OCI-LY3 (cell line): ENCODE results near the gene MAMDC2.

Source experiments
- H2AFZ ChIP-seq: fragments of 200-600, 300-600 bp; shearing (Covaris generic); 2 replicates; pipeline ENCODE4 v1.6.0; 2014; ENCODE audit warnings: antibody characterized with exemption, low read depth, low read length
- H3K27ac ChIP-seq: fragments of 200-600, 300-600 bp; sonication (generic); 2 replicates; pipeline ENCODE4 v1.5.1; 2014; ENCODE audit warnings: mild to moderate bottlenecking, low read length, moderate library complexity, mixed read lengths
- H3K27me3 ChIP-seq: fragments of 200-600, 300-600 bp; sonication (generic); 2 replicates; pipeline ENCODE4 v1.6.1; 2014; ENCODE audit warnings: low read depth, low read length, mixed read lengths
- H3K36me3 ChIP-seq: fragments of 200-600, 300-600 bp; sonication (generic); replicated peaks from 2 replicates; pipeline ENCODE3; 2014; ENCODE audit warnings: low read depth, low read length, mixed read lengths
- H3K4me1 ChIP-seq: fragments of 300-600, 200-600 bp; sonication (generic); 2 replicates; pipeline ENCODE4 v1.6.1; 2014; ENCODE audit warnings: low read length, mixed read lengths
- H3K4me2 ChIP-seq: fragments of 200-600, 300-600 bp; sonication (generic); 2 replicates; pipeline ENCODE4 v1.6.1; 2014; ENCODE audit warnings: low read length, mixed read lengths
- H3K4me3 ChIP-seq: fragments of 300-600, 200-600 bp; sonication (generic); 2 replicates; pipeline ENCODE4 v1.5.1; 2014; ENCODE audit warnings: antibody characterized with exemption, mild to moderate bottlenecking, low read length, moderate library complexity
- H3K79me2 ChIP-seq: fragments of 300-600, 200-600 bp; shearing (Covaris generic); 2 replicates; pipeline ENCODE4 v1.6.1; 2014; ENCODE audit warnings: mild to moderate bottlenecking, low read length, mixed read lengths
- H3K9ac ChIP-seq: fragments of 300-600, 200-600 bp; shearing (Covaris generic); 2 replicates; pipeline ENCODE4 v1.6.0; 2014; ENCODE audit warnings: mild to moderate bottlenecking, low read length, moderate library complexity
- H3K9me3 ChIP-seq: fragments of 200-600, 300-600 bp; shearing (Covaris generic); 2 replicates; pipeline ENCODE4 v1.6.1; 2014; ENCODE audit warnings: low read length, mixed read lengths; ENCODE audit not compliant: insufficient read depth
- H4K20me1 ChIP-seq: fragments of 200-600, 300-600 bp; sonication (generic); 2 replicates; pipeline ENCODE4 v1.6.1; 2016; ENCODE audit warnings: low read length, mixed read lengths; ENCODE audit not compliant: insufficient read depth
- CTCF ChIP-seq: fragments of 200-600, 300-600 bp; sonication (generic); IDR thresholded peaks from 2 replicates; pipeline ENCODE4 v1.5.1; 2014; ENCODE audit warnings: antibody characterized with exemption, low read length, low read depth
- EZH2phosphoT487 ChIP-seq: fragments of 200-600 bp; shearing (Covaris generic); IDR thresholded peaks from 2 replicates; pipeline ENCODE4 v1.6.1; 2018; ENCODE audit warnings: antibody characterized with exemption, mixed run types, low read depth

Gene MAMDC2

GRCh38 chr9:69999315-69999714 is 44.3 kb upstream of the MAMDC2 start:
- Histone ChIP-seq H3K27me3 (peaks cover 2% of the 10 kb centered on the region; the same call in 1 of the 2 replicates), H3K9ac (no peak overlapping the region), H2AFZ (no peak overlapping the region), H4K20me1 (no peaks in the 10 kb centered on the region), H3K79me2 (no peaks in the 10 kb centered on the region), H3K9me3 (no peaks in the 10 kb centered on the region), H3K4me1 (no peaks in the 10 kb centered on the region), H3K4me2 (no peak overlapping the region), H3K27ac (no peak overlapping the region), H3K36me3 (no peaks in the 10 kb centered on the region), H3K4me3 (no peak overlapping the region)
- no peak for TF ChIP-seq CTCF
- TF ChIP-seq EZH2phosphoT487 = no peak

- H3K9me3 ChIP-seq = no peaks in the 10 kb centered on the region
- H3K36me3 ChIP-seq = no peaks in the 10 kb centered on the region
- H3K27me3 ChIP-seq = peaks cover 3% of the 10 kb centered on the region; the same call in 1 of the 2 replicates
- no peaks in the 10 kb centered on the region for H4K20me1 ChIP-seq
- H3K27ac ChIP-seq = no peak overlapping the region
- H3K4me2 ChIP-seq = no peak overlapping the region
- H3K9ac ChIP-seq = no peak overlapping the region
- TF ChIP-seq CTCF (no peak), EZH2phosphoT487 (no peak)
- H2AFZ ChIP-seq = no peak overlapping the region
- H3K4me1 ChIP-seq = no peaks in the 10 kb centered on the region
- H3K79me2 ChIP-seq = no peaks in the 10 kb centered on the region
- H3K4me3 ChIP-seq = no peak overlapping the region
Measured at GRCh38 chr9:70000469-70000868, 43.2 kb upstream of the MAMDC2 start.

- H2AFZ ChIP-seq = no peak overlapping the region
- no peaks in the 10 kb centered on the region for H3K79me2 ChIP-seq
- peaks cover 3% of the 10 kb centered on the region; the same call in 1 of the 2 replicates for H3K27me3 ChIP-seq
- H3K4me1 ChIP-seq = no peaks in the 10 kb centered on the region
- no peak overlapping the region for H3K4me3 ChIP-seq
- no peak overlapping the region for H3K4me2 ChIP-seq
- no peak overlapping the region for H3K9ac ChIP-seq
- no peaks in the 10 kb centered on the region for H3K9me3 ChIP-seq
- no peaks in the 10 kb centered on the region for H4K20me1 ChIP-seq
- no peak overlapping the region for H3K27ac ChIP-seq
- no peaks in the 10 kb centered on the region for H3K36me3 ChIP-seq
- TF ChIP-seq CTCF (no peak), EZH2phosphoT487 (no peak)
Measured at GRCh38 chr9:70003901-70004714, 39.5 kb upstream of the MAMDC2 start.

DNA sequence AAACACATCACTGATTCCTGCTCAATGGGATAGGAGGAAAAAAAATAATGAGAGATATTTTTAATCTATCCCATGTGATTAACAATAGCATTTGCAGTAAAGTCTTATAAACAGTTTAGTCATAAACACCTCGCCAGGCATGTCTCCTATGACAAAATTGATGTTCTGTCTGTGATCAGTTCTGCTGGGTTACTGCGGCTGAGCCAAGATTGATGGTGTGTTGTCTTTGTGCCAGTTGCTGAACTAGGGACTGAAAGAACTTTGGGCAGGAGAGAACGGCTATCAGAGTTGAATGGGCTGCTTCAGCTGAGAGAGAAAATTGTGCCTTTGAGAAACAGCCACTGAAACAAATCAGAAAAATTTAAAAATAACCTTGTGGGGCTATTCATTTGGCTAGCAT is 37.3 kb upstream of the MAMDC2 start:
- no peak for TF ChIP-seq CTCF
- TF ChIP-seq EZH2phosphoT487 = no peak
- Histone ChIP-seq H3K27ac (no peak overlapping the region), H3K9ac (no peak overlapping the region), H3K4me3 (no peak overlapping the region), H3K36me3 (no peaks in the 10 kb centered on the region), H3K4me1 (no peaks in the 10 kb centered on the region), H3K9me3 (no peaks in the 10 kb centered on the region), H3K79me2 (no peaks in the 10 kb centered on the region), H3K4me2 (no peak overlapping the region), H3K27me3 (0 out of 2 replicates have a peak, but pooled peaks cover 3% of the 10 kb centered on the region), H4K20me1 (no peaks in the 10 kb centered on the region), H2AFZ (no peak overlapping the region)
